Testis (tissue), 3 donors: ENCODE measurements around the gene LRIG1. TPM values are rescaled to one million over a fixed set of nuclear protein-coding genes. Genes with fewer than 3 reads are reported as not detected.

Source experiments
- DNase-seq: peaks from one replicate; pipeline ENCODE4 v3.0.0-alpha.2; 2019
- H3K27ac ChIP-seq, 2 donors: fragments of 200-600 bp; sonication (generic); one replicate each; pipeline ENCODE4 v1.5.1; 2019
- H3K27me3 ChIP-seq: fragments of 200-600 bp; sonication (generic); one replicate; pipeline ENCODE4 v1.5.1; 2019
- H3K36me3 ChIP-seq: fragments of 200-600 bp; sonication (generic); one replicate; pipeline ENCODE4 v1.5.1; 2017; ENCODE audit warnings: low read depth; ENCODE audit errors: missing control alignments
- H3K4me1 ChIP-seq: fragments of 200-600 bp; sonication (generic); one replicate; pipeline ENCODE4 v1.5.1; 2019
- H3K4me3 ChIP-seq, 2 donors: fragments of 200-600 bp; sonication (generic); one replicate each; pipeline ENCODE4 v1.5.1; 2017 to 2019
- H3K9me3 ChIP-seq: fragments of 200-600 bp; sonication (generic); one replicate; pipeline ENCODE4 v1.5.1; 2017
- CTCF ChIP-seq, 3 experiments: fragments of 450-650 bp in 2 of 3; fragments of 200-600 bp in 1 of 3; sonication (generic) in 1 of 3; IDR thresholded peaks; one replicate each; pipeline ENCODE4 v1.5.1; 2016 to 2019; ENCODE audit warnings: antibody characterized with exemption in 3 of 3, mild to moderate bottlenecking in 2 of 3, moderate library complexity in 1 of 3
- POLR2A ChIP-seq: fragments of 450-650 bp; IDR thresholded peaks from one replicate; pipeline ENCODE4 v1.6.1; 2017; ENCODE audit warnings: antibody characterized with exemption, mild to moderate bottlenecking, moderate library complexity
- WGBS, 2 donors: methylation state at CpG; one replicate each; pipeline ENCODE4 v1.1.5; 2018; 5-methylcytosine and 5-hydroxymethylcytosine counted together
- intact Hi-C: fragments of 100-400 bp; cut with DNase I; formaldehyde crosslinking; loops from one replicate; pipeline ENCODE4 v1.15.1; 2023; ENCODE audit warnings: low total_unique reads
- polyA plus RNA-seq: library from polyadenylated mRNA; stranded (reverse); fragments of 350-450 nt; fragmentation: Illumina TruSeq; extraction: RNeasy Lipid Tissue Mini Kit (QIAGEN cat#74804); gene quantifications from one replicate; pipeline ENCODE4 v1.2.3, GENCODE V29; 2014; ENCODE audit warnings: low read depth, low replicate concordance; ENCODE audit not compliant: insufficient read depth
- total RNA-seq, 2 donors: library from RNA; depleted of rRNA; stranded (reverse); fragments of >200 nt; gene quantifications; one replicate each; pipeline ENCODE4 v1.2.3, GENCODE V29; 2016

The LRIG1 gene
- total and polyA plus RNA-seq, 3 donors from 2014 or later, result 62.7 to 107 (median 77.9) TPM

- Histone ChIP-seq H3K4me1 (peaks cover 12% of the 10 kb centered on the region), H3K27me3 (no peaks in the 10 kb centered on the region), H3K9me3 (no peaks in the 10 kb centered on the region), H3K27ac (peak overlapping the region; percentile 45 to 70), H3K36me3 (no peaks in the 10 kb centered on the region), H3K4me3 (no peak overlapping the region)
- 44 to 47% methylated on average over 13 of the region's 13 CpGs for WGBS, 2 donors
- DNase-seq, result peak; percentile 61
- intact Hi-C loops, result no loop called here
- TF ChIP-seq CTCF (IDR thresholded peaks at IDR 0.05) (no peak), POLR2A (no peak)
Measured at GRCh38 chr3:66442254-66443117, 58.3 kb downstream of the LRIG1 start.

GRCh38 chr3:66441692-66442091 is 59.1 kb downstream of the LRIG1 start:
- intact Hi-C loops, result no loop called here
- WGBS, 2 donors, result 90 to 99% methylated on average over 6 of the region's 6 CpGs

DNA sequence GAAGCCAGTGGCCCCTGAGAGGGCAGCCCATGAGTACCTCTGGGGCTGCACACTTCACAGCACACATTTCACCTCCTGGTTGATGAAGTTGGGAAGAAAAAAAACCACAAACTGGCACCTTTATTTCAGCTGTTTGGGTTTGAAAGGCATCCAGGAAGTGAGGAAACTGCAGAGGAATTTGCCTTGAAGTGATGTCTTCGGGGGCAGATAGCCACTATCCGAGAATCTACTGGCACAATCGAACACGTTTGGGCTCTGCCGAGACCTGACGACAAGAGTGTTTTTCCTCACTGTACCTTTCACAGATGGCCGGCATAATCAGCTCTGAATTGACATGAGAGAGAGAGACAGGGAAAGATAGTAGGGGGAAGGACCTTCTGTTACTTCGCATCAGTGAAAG is 59.7 kb downstream of the LRIG1 start:
- no peaks in the 10 kb centered on the region for H3K9me3 ChIP-seq
- TF ChIP-seq POLR2A (no peak), CTCF (IDR thresholded peaks at IDR 0.05) (no peak)
- H3K4me1 ChIP-seq, result peaks cover 12% of the 10 kb centered on the region
- H3K27me3 ChIP-seq, result no peaks in the 10 kb centered on the region
- intact Hi-C loops, result no loop called here
- H3K36me3 ChIP-seq, result no peaks in the 10 kb centered on the region
- no peak overlapping the region for H3K27ac ChIP-seq
- DNase-seq, result no peak
- 53% methylated on average over 7 to 8 of the region's 8 CpGs for WGBS, 2 donors
- no peak overlapping the region for H3K4me3 ChIP-seq

More at GRCh38 chr3:66441692-66442091, 59.1 kb downstream of the LRIG1 start:
- Histone ChIP-seq H3K9me3 (no peaks in the 10 kb centered on the region), H3K27me3 (no peaks in the 10 kb centered on the region), H3K4me1 (peaks cover 12% of the 10 kb centered on the region), H3K27ac (no peak overlapping the region), H3K4me3 (no peak overlapping the region), H3K36me3 (no peaks in the 10 kb centered on the region)
- TF ChIP-seq POLR2A (no peak), CTCF (IDR thresholded peaks at IDR 0.05) (no peak)
- DNase-seq, result no peak

GRCh38 chr3:66439666-66440344 is 61.0 kb downstream of the LRIG1 start:
- TF ChIP-seq CTCF (IDR thresholded peaks at IDR 0.05) (no peak), POLR2A (no peak)
- no peak for DNase-seq

More at GRCh38 chr3:66439666-66440344, 61.0 kb downstream of the LRIG1 start:
- Histone ChIP-seq H3K4me1 (peaks cover 12% of the 10 kb centered on the region), H3K27me3 (no peaks in the 10 kb centered on the region), H3K36me3 (no peaks in the 10 kb centered on the region), H3K9me3 (no peaks in the 10 kb centered on the region), H3K4me3 (no peak overlapping the region), H3K27ac (no peak overlapping the region)
- 66 to 79% methylated on average over 7 of the region's 7 CpGs for WGBS, 2 donors
- intact Hi-C loops, result no loop called here
